Subcutaneous adipose tissue (tissue), 4 donors: ENCODE results near the gene SMARCB1. TPM values are rescaled to one million over a fixed set of nuclear protein-coding genes. Genes with fewer than 3 reads are reported as not detected.

Experiments
- CTCF ChIP-seq: fragments of 450-650 bp; IDR thresholded peaks from one replicate; pipeline ENCODE4 v1.5.1; 2016; ENCODE audit warnings: low read depth, mild to moderate bottlenecking, control low read depth, antibody characterized with exemption, moderate library complexity
- small RNA-seq: library from RNA; depleted of rRNA; stranded (forward); fragments of <200 nt; gene quantifications from one replicate; pipeline ENCODE3, GENCODE V24; 2016
- total RNA-seq, 4 donors: library from RNA; depleted of rRNA; stranded (reverse); fragments of >200 nt; gene quantifications; one replicate each; pipeline ENCODE4 v1.1.0, GENCODE V29; 2016

SMARCB1 gene
- total RNA-seq, 4 donors from 2014 or later, result 26.3 to 84.2 (median 37.5) TPM

DNA sequence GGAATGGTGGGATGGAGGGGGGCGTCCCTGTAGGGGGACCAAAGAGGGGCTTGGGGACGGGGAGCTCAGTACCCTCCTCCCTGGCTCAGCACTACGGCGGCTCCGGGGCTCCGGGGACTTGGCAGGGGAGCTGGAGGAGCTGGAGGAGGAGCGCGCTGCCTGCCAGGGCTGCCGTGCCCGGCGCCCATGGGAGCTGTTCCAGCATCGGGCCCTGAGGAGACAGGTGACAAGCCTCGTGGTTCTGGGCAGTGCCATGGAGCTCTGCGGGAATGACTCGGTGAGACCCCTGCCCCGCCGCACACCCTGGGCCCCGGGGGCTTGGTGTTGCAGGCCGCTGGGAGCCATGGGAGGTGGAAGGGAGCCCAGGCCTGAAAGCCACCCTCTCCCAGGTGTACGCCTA, 95.6 kb downstream of the SMARCB1 start:
- no peak for TF ChIP-seq CTCF

- TF ChIP-seq CTCF, result no peak
Observed at GRCh38 chr22:23883658-23884057, 96.9 kb downstream of the SMARCB1 start.

- no peak for TF ChIP-seq CTCF
Observed at GRCh38 chr22:23884140-23884539, 97.4 kb downstream of the SMARCB1 start.

Small RNA genes lying within 50 kb of the gene (small RNA-seq; reads per million reads assigned to genes)
- not detected for gene RN7SL268P

Other genes starting within 250 kb of the SMARCB1 start
- gene IGLL1, start 206.7 kb upstream of the SMARCB1 start, total RNA-seq, result not detected
- 1 to 10 TPM in 1 of 4 donors, under 1 TPM in 2, not detected in 1; 0.44 to 1.5 (median 0.57) TPM for gene DRICH1, start 154.6 kb upstream of the SMARCB1 start, total RNA-seq
- not detected for gene RGL4, start 96.0 kb upstream of the SMARCB1 start, total RNA-seq
- 1 to 10 TPM; 2.9 to 7.0 (median 3.7) TPM for gene ZNF70, start 35.9 kb upstream of the SMARCB1 start, total RNA-seq
- gene VPREB3, start 32.5 kb upstream of the SMARCB1 start, total RNA-seq, result 1 to 10 TPM in 1 of 4 donors, not detected in 3; 6.8 TPM
- not detected for gene C22orf15, start 24.0 kb upstream of the SMARCB1 start, total RNA-seq
- 10 to 100 TPM in 3 of 4 donors, 1 to 10 TPM in 1; 9.3 to 84.6 (median 26.6) TPM for gene CHCHD10, start 19.0 kb upstream of the SMARCB1 start, total RNA-seq
- gene MMP11, start 14.1 kb upstream of the SMARCB1 start, total RNA-seq, result 1 to 10 TPM; 2.1 to 2.8 (median 2.2) TPM
- gene DERL3, start 52.0 kb downstream of the SMARCB1 start, total RNA-seq, result 1 to 10 TPM in 1 of 4 donors, under 1 TPM in 1, not detected in 2; 0.22 to 1.5 TPM
- 10 to 100 TPM in 1 of 4 donors, 1 to 10 TPM in 3; 4.8 to 10.2 (median 5.5) TPM for gene SLC2A11, start 70.9 kb downstream of the SMARCB1 start, total RNA-seq
- 100 to 1,000 TPM in 3 of 4 donors, 10 to 100 TPM in 1; 58.8 to 202 (median 128) TPM for gene MIF, start 107.4 kb downstream of the SMARCB1 start, total RNA-seq
- 1 to 10 TPM; 1.7 to 7.5 (median 3.5) TPM for gene GSTT2B, start 174.2 kb downstream of the SMARCB1 start, total RNA-seq
- under 1 TPM in 3 of 4 donors, not detected in 1; 0.65 to 0.94 (median 0.88) TPM for gene DDTL, start 179.9 kb downstream of the SMARCB1 start, total RNA-seq
- gene DDT, start 187.5 kb downstream of the SMARCB1 start, total RNA-seq, result 100 to 1,000 TPM in 2 of 4 donors, 10 to 100 TPM in 2; 94.9 to 211 (median 111) TPM
- not detected for gene GSTT2, start 193.2 kb downstream of the SMARCB1 start, total RNA-seq
- gene GSTT4, start 218.5 kb downstream of the SMARCB1 start, total RNA-seq, result not detected
- 10 to 100 TPM; 22.5 to 50.9 (median 31.9) TPM for gene CABIN1, start 224.3 kb downstream of the SMARCB1 start, total RNA-seq